WTC11 (cell line): ENCODE measurements around the gene ZBTB7C. TPM values are rescaled to one million over a fixed set of nuclear protein-coding genes. Genes with fewer than 3 reads are reported as not detected.

Experiments used
- ATAC-seq: fragments of 200-7000 bp; cut with Tn5 transposase; 2 replicates; pipeline ENCODE4 v1.10.0; 2021; ENCODE audit warnings: mild to moderate bottlenecking, moderate library complexity
- CTCF ChIA-PET: fragments of 300-600 bp; sonication (Branson Sonifier 250); formaldehyde crosslinking; loops from one replicate; lab custom pipeline; 2021; ENCODE audit warnings: antibody characterized with exemption; lab: Charles Lee
- POLR2A ChIA-PET: fragments of 350-600 bp; sonication (Branson Sonifier 250); formaldehyde crosslinking; loops from one replicate; lab custom pipeline; 2021; ENCODE audit warnings: antibody characterized with exemption; lab: Charles Lee
- DNase-seq: peaks from one replicate; pipeline ENCODE4 v3.0.0; 2021; ENCODE audit warnings: low spot score
- H3K27ac Mint-ChIP-seq: 2 replicates; pipeline ENCODE4 v1.8.0; 2021; ENCODE audit warnings: mixed read lengths
- H3K27me3 Mint-ChIP-seq: 2 replicates; pipeline ENCODE4 v1.8.0; 2021; ENCODE audit warnings: low read depth, mild to moderate bottlenecking, moderate library complexity, mixed read lengths
- H3K36me3 Mint-ChIP-seq: 2 replicates; pipeline ENCODE4 v1.8.0; 2021; ENCODE audit warnings: mixed read lengths
- H3K4me1 Mint-ChIP-seq: 2 replicates; pipeline ENCODE4 v1.8.0; 2022; ENCODE audit warnings: mixed read lengths
- H3K4me3 Mint-ChIP-seq: 2 replicates; pipeline ENCODE4 v1.8.0; 2021; ENCODE audit warnings: mild to moderate bottlenecking, moderate library complexity, mixed read lengths
- H3K9me3 Mint-ChIP-seq: 2 replicates; pipeline ENCODE4 v1.8.0; 2021; ENCODE audit warnings: mixed read lengths
- CREB1 ChIP-seq: sonication (generic); formaldehyde crosslinking; IDR thresholded peaks from 2 replicates; pipeline ENCODE4 v1.8.0; 2023; ENCODE audit warnings: mild to moderate bottlenecking, missing genetic modification reagents
- EMX1 ChIP-seq: fragments of 250-450 bp; sonication (Bioruptor Pico); IDR thresholded peaks from 2 replicates; pipeline ENCODE4 v1.8.0; 2021; ENCODE audit warnings: mild to moderate bottlenecking
- ETV6 ChIP-seq: sonication (generic); formaldehyde crosslinking; IDR thresholded peaks from 2 replicates; pipeline ENCODE4 v1.8.1; 2022; ENCODE audit warnings: mild to moderate bottlenecking, missing genetic modification reagents
- FOXJ3 ChIP-seq: sonication (generic); formaldehyde crosslinking; IDR thresholded peaks from 2 replicates; pipeline ENCODE4 v1.9.0; 2021; ENCODE audit warnings: missing genetic modification reagents, mild to moderate bottlenecking, borderline replicate concordance
- FOXK1 ChIP-seq: sonication (generic); formaldehyde crosslinking; IDR thresholded peaks from 2 replicates; pipeline ENCODE4 v1.8.0; 2022; ENCODE audit warnings: mild to moderate bottlenecking, moderate library complexity, missing genetic modification reagents
- GRHL2 ChIP-seq: fragments of 250-450 bp; sonication (Bioruptor Pico); IDR thresholded peaks from 2 replicates; pipeline ENCODE4 v1.8.0; 2022; ENCODE audit warnings: mild to moderate bottlenecking, moderate library complexity; ENCODE audit not compliant: insufficient replicate concordance, severe bottlenecking
- HMGA2 ChIP-seq: fragments of 250-450 bp; sonication (Bioruptor Pico); IDR thresholded peaks from 2 replicates; pipeline ENCODE4 v1.4.0; 2021; ENCODE audit warnings: mild to moderate bottlenecking, moderate library complexity
- JUN ChIP-seq: sonication (generic); formaldehyde crosslinking; IDR thresholded peaks from 2 replicates; pipeline ENCODE4 v1.8.0; 2023; ENCODE audit warnings: mild to moderate bottlenecking, missing genetic modification reagents
- NFYB ChIP-seq: sonication (generic); formaldehyde crosslinking; conservative IDR thresholded peaks from 2 replicates; pipeline ENCODE4 v1.8.0; 2022; ENCODE audit warnings: low read depth, missing genetic modification reagents
- NR1H2 ChIP-seq: sonication (generic); formaldehyde crosslinking; IDR thresholded peaks from 2 replicates; pipeline ENCODE4 v1.9.0; 2021; ENCODE audit warnings: mild to moderate bottlenecking, moderate library complexity, missing genetic modification reagents
- RELA ChIP-seq: sonication (generic); formaldehyde crosslinking; IDR thresholded peaks from 2 replicates; pipeline ENCODE4 v1.8.1; 2022; ENCODE audit warnings: missing genetic modification reagents, mild to moderate bottlenecking, borderline replicate concordance
- SOX15 ChIP-seq: fragments of 250-450 bp; sonication (Bioruptor Pico); IDR thresholded peaks from 2 replicates; pipeline ENCODE4 v1.9.0; 2021; ENCODE audit warnings: mild to moderate bottlenecking
- SP1 ChIP-seq: sonication (generic); formaldehyde crosslinking; conservative IDR thresholded peaks from 2 replicates; pipeline ENCODE4 v1.8.1; 2022; ENCODE audit warnings: missing genetic modification reagents
- TEAD1 ChIP-seq: sonication (generic); formaldehyde crosslinking; IDR thresholded peaks from 2 replicates; pipeline ENCODE4 v1.8.0; 2022; ENCODE audit warnings: mild to moderate bottlenecking, missing genetic modification reagents
- TP53 ChIP-seq: sonication (generic); formaldehyde crosslinking; IDR thresholded peaks from 2 replicates; pipeline ENCODE4 v1.8.1; 2023; ENCODE audit warnings: mild to moderate bottlenecking, missing genetic modification reagents
- ZNF121 ChIP-seq: sonication (generic); formaldehyde crosslinking; IDR thresholded peaks from 2 replicates; pipeline ENCODE4 v1.8.0; 2023; ENCODE audit warnings: missing genetic modification reagents
- ZNF396 ChIP-seq: fragments of 250-450 bp; sonication (Bioruptor Pico); IDR thresholded peaks from 2 replicates; pipeline ENCODE4 v1.8.0; 2021; ENCODE audit warnings: mild to moderate bottlenecking, moderate library complexity, borderline replicate concordance
- total RNA-seq: library from RNA; stranded (reverse); gene quantifications from 3 replicates; pipeline ENCODE4 v1.2.3, GENCODE V29; 2021
- TF ChIP-seq, protein P1 (sequence below): sonication (generic); formaldehyde crosslinking; IDR thresholded peaks from 2 replicates; pipeline ENCODE4 v1.8.1; 2022; ENCODE audit warnings: low read depth, missing genetic modification reagents, borderline replicate concordance
- TF ChIP-seq, protein P2 (sequence below): fragments of 250-450 bp; sonication (Bioruptor Pico); IDR thresholded peaks from 2 replicates; pipeline ENCODE4 v1.9.0; 2021; ENCODE audit warnings: mild to moderate bottlenecking
- TF ChIP-seq, protein P3 (sequence below): sonication (generic); formaldehyde crosslinking; IDR thresholded peaks from 2 replicates; pipeline ENCODE4 v1.8.0; 2022; ENCODE audit warnings: missing genetic modification reagents
- TF ChIP-seq, protein P4 (sequence below): sonication (generic); formaldehyde crosslinking; IDR thresholded peaks from 2 replicates; pipeline ENCODE4 v1.8.0; 2022; ENCODE audit warnings: mild to moderate bottlenecking, missing genetic modification reagents
- TF ChIP-seq, protein P5 (sequence below): fragments of 250-450 bp; sonication (Bioruptor Pico); IDR thresholded peaks from 2 replicates; pipeline ENCODE4 v1.9.0; 2021; ENCODE audit warnings: moderate library complexity, mild to moderate bottlenecking, inconsistent platforms, borderline replicate concordance
- TF ChIP-seq, protein P6 (sequence below): sonication (generic); formaldehyde crosslinking; IDR thresholded peaks from 2 replicates; pipeline ENCODE4 v1.8.1; 2023; ENCODE audit warnings: mild to moderate bottlenecking, missing genetic modification reagents, moderate library complexity

ZBTB7C gene
- total RNA-seq, 1 experiment from 2014 or later = 0.48 TPM

DNA sequence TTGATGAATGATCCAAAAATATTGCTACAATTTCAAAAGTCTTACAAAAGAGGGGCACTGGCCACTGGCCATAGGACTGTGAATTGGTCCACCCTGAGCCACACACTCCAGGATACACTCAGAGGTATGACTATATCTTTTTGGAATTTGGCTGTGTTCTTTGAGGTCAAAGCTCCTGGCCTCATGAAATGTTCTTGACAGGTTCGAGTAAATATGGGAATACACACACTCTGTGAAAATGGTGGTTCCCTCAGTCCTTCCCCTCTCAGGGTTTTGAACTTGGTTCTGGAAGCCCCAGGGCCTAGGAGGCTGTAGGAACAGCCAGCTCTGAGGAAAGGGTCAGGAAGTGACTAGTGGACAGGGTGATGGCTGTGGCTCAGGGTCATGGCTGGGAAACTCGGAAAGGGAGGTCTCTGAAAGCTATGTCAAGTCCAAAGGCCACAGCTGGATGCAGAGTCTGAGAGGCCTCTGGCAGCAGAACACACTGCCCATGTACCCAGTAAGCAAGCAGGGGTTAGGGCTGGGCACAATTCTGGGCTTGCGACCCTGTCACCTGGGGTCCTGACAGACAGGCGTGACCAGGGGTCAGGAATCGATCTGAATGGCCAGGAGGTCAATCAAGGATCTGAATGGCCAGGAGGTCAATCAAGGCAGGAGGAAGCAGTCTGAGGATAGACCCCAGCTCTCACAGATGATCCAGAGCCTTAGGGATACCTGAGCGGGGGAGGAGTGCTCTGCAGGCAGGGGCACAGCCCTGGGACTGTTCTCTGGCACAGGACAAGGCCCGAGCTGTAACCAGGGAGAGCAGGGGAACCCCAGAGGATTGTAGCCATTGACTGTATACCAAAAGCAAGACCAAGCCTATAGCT, 255.3 kb downstream of the ZBTB7C start:
- TF ChIP-seq CREB1 (CRISPR knock-in tag) (no peak), ZNF121 (CRISPR knock-in tag) (no peak), FOXK1 (CRISPR knock-in tag) (no peak), SOX15 (CRISPR knock-in tag) (no peak), HMGA2 (CRISPR knock-in tag) (no peak), RELA (no peak), TP53 (CRISPR knock-in tag) (no peak)
- TF ChIP-seq, protein P1, sequence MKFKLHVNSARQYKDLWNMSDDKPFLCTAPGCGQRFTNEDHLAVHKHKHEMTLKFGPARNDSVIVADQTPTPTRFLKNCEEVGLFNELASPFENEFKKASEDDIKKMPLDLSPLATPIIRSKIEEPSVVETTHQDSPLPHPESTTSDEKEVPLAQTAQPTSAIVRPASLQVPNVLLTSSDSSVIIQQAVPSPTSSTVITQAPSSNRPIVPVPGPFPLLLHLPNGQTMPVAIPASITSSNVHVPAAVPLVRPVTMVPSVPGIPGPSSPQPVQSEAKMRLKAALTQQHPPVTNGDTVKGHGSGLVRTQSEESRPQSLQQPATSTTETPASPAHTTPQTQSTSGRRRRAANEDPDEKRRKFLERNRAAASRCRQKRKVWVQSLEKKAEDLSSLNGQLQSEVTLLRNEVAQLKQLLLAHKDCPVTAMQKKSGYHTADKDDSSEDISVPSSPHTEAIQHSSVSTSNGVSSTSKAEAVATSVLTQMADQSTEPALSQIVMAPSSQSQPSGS (CRISPR knock-in tag) = no peak
- no peak for ATAC-seq
- CTCF ChIA-PET = interaction anchor here (0.7 to 1.0 kb wide), 2 partner anchors 116 to 292 kb away, joined by 3 to 4 read pairs; no protein-coding TSS in a partner anchor
- POLR2A ChIA-PET = no interaction called here
- Mint-ChIP-seq H3K9me3 (no peaks in the 10 kb centered on the region), H3K27me3 (peaks cover 33% of the 10 kb centered on the region), H3K4me3 (no peak overlapping the region), H3K36me3 (no peaks in the 10 kb centered on the region), H3K4me1 (no peaks in the 10 kb centered on the region), H3K27ac (no peak overlapping the region)
- no peak for DNase-seq

DNA sequence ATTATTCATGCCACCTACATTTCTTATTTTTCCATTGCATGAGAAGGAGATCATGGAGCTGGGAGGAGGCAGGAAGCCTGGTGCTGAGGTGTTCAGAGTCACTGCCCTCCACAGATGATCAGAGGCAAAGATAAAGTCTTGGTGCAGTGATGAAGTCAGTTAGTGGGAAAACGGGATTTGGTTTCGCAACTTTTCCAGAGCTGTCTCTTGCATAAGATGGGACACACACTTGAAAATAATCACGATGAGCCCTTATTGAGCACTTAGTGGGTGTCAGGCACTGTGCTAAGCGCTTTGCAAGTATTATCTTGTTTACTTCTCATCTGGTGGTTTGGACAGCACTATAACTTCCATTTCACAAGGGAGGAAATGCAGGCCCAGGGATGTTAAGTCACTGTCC, 256.6 kb downstream of the ZBTB7C start:
- DNase-seq = no peak
- ChIA-PET POLR2A (no interaction called here), CTCF (interaction anchor here (1.0 to 1.7 kb wide), 2 partner anchors 115 to 124 kb away, joined by 4 read pairs; no protein-coding TSS in a partner anchor)

More for the DNA sequence above, 256.6 kb downstream of the ZBTB7C start:
- H3K27ac Mint-ChIP-seq = no peak overlapping the region
- H3K4me1 Mint-ChIP-seq = no peaks in the 10 kb centered on the region
- no peak for ATAC-seq
- no peak overlapping the region for H3K4me3 Mint-ChIP-seq
- peaks cover 20% of the 10 kb centered on the region for H3K27me3 Mint-ChIP-seq
- no peaks in the 10 kb centered on the region for H3K9me3 Mint-ChIP-seq
- no peaks in the 10 kb centered on the region for H3K36me3 Mint-ChIP-seq
- TF ChIP-seq, protein P2, sequence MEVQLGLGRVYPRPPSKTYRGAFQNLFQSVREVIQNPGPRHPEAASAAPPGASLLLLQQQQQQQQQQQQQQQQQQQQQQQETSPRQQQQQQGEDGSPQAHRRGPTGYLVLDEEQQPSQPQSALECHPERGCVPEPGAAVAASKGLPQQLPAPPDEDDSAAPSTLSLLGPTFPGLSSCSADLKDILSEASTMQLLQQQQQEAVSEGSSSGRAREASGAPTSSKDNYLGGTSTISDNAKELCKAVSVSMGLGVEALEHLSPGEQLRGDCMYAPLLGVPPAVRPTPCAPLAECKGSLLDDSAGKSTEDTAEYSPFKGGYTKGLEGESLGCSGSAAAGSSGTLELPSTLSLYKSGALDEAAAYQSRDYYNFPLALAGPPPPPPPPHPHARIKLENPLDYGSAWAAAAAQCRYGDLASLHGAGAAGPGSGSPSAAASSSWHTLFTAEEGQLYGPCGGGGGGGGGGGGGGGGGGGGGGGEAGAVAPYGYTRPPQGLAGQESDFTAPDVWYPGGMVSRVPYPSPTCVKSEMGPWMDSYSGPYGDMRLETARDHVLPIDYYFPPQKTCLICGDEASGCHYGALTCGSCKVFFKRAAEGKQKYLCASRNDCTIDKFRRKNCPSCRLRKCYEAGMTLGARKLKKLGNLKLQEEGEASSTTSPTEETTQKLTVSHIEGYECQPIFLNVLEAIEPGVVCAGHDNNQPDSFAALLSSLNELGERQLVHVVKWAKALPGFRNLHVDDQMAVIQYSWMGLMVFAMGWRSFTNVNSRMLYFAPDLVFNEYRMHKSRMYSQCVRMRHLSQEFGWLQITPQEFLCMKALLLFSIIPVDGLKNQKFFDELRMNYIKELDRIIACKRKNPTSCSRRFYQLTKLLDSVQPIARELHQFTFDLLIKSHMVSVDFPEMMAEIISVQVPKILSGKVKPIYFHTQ (CRISPR knock-in tag) = no peak
- TF ChIP-seq FOXJ3 (CRISPR knock-in tag) = no peak
- no peak for TF ChIP-seq TEAD1 (CRISPR knock-in tag)
- TF ChIP-seq, protein P3, sequence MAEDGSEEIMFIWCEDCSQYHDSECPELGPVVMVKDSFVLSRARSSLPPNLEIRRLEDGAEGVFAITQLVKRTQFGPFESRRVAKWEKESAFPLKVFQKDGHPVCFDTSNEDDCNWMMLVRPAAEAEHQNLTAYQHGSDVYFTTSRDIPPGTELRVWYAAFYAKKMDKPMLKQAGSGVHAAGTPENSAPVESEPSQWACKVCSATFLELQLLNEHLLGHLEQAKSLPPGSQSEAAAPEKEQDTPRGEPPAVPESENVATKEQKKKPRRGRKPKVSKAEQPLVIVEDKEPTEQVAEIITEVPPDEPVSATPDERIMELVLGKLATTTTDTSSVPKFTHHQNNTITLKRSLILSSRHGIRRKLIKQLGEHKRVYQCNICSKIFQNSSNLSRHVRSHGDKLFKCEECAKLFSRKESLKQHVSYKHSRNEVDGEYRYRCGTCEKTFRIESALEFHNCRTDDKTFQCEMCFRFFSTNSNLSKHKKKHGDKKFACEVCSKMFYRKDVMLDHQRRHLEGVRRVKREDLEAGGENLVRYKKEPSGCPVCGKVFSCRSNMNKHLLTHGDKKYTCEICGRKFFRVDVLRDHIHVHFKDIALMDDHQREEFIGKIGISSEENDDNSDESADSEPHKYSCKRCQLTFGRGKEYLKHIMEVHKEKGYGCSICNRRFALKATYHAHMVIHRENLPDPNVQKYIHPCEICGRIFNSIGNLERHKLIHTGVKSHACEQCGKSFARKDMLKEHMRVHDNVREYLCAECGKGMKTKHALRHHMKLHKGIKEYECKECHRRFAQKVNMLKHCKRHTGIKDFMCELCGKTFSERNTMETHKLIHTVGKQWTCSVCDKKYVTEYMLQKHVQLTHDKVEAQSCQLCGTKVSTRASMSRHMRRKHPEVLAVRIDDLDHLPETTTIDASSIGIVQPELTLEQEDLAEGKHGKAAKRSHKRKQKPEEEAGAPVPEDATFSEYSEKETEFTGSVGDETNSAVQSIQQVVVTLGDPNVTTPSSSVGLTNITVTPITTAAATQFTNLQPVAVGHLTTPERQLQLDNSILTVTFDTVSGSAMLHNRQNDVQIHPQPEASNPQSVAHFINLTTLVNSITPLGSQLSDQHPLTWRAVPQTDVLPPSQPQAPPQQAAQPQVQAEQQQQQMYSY (CRISPR knock-in tag) = no peak
- TF ChIP-seq GRHL2 (CRISPR knock-in tag) = no peak
- no peak for TF ChIP-seq ETV6 (CRISPR knock-in tag)
- TF ChIP-seq, protein P4, sequence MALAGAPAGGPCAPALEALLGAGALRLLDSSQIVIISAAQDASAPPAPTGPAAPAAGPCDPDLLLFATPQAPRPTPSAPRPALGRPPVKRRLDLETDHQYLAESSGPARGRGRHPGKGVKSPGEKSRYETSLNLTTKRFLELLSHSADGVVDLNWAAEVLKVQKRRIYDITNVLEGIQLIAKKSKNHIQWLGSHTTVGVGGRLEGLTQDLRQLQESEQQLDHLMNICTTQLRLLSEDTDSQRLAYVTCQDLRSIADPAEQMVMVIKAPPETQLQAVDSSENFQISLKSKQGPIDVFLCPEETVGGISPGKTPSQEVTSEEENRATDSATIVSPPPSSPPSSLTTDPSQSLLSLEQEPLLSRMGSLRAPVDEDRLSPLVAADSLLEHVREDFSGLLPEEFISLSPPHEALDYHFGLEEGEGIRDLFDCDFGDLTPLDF (CRISPR knock-in tag) = no peak
- TF ChIP-seq JUN (CRISPR knock-in tag) = no peak
- TF ChIP-seq RELA = no peak
- TF ChIP-seq, protein P5, sequence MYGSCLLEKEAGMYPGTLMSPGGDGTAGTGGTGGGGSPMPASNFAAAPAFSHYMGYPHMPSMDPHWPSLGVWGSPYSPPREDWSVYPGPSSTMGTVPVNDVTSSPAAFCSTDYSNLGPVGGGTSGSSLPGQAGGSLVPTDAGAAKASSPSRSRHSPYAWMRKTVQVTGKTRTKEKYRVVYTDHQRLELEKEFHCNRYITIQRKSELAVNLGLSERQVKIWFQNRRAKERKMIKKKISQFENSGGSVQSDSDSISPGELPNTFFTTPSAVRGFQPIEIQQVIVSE (CRISPR knock-in tag) = no peak
- TF ChIP-seq NR1H2 (CRISPR knock-in tag) = no peak
- TF ChIP-seq ZNF396 (CRISPR knock-in tag) = no peak
- no peak for TF ChIP-seq NFYB (CRISPR knock-in tag)
- no peak for TF ChIP-seq SP1 (CRISPR knock-in tag)
- no peak for TF ChIP-seq EMX1 (CRISPR knock-in tag)
- TF ChIP-seq, protein P6, sequence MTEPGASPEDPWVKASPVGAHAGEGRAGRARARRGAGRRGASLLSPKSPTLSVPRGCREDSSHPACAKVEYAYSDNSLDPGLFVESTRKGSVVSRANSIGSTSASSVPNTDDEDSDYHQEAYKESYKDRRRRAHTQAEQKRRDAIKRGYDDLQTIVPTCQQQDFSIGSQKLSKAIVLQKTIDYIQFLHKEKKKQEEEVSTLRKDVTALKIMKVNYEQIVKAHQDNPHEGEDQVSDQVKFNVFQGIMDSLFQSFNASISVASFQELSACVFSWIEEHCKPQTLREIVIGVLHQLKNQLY (CRISPR knock-in tag) = no peak
